ENCODE measurements around the gene FANCF.
"Not testable (repeated sequence)": the region's sequence is repeated elsewhere in the genome, so short reads cannot be mapped to it uniquely, and the experiment has no call there.

Gene FANCF, protein sequence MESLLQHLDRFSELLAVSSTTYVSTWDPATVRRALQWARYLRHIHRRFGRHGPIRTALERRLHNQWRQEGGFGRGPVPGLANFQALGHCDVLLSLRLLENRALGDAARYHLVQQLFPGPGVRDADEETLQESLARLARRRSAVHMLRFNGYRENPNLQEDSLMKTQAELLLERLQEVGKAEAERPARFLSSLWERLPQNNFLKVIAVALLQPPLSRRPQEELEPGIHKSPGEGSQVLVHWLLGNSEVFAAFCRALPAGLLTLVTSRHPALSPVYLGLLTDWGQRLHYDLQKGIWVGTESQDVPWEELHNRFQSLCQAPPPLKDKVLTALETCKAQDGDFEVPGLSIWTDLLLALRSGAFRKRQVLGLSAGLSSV

DNA sequence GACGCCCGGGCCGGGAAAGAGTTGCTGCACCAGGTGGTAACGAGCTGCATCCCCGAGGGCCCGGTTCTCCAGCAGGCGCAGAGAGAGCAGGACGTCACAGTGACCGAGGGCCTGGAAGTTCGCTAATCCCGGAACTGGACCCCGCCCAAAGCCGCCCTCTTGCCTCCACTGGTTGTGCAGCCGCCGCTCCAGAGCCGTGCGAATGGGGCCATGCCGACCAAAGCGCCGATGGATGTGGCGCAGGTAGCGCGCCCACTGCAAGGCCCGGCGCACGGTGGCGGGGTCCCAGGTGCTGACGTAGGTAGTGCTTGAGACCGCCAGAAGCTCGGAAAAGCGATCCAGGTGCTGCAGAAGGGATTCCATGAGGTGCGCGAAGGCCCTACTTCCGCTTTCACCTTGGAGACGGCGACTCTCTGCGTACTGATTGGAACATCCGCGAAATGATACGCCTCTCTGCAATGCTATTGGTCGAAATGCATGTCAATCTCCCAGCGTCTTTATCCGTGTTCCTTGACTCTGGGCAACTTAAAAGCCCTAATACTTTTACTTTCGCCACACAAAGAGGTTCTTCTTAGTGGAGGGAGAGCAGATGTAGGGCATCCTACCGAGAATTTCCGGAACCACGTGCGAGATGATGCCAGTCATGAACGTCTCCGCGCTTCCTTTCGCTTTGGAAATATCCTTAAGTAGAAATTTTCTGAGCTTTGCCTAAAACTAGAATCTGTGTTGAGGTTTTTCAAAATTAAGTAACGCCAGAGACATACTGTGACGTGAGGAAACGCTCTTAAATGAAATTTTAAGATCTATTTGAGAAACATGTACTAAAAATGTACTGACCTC is at the start of gene FANCF:
Gene FANCF (minus strand): TSS at position 376 of the 840 bp plus-strand sequence. CDS start 13 bp downstream, at position 363.
- DNase-seq (ENCODE audit: low read depth), result peak; percentile 99

DNA sequence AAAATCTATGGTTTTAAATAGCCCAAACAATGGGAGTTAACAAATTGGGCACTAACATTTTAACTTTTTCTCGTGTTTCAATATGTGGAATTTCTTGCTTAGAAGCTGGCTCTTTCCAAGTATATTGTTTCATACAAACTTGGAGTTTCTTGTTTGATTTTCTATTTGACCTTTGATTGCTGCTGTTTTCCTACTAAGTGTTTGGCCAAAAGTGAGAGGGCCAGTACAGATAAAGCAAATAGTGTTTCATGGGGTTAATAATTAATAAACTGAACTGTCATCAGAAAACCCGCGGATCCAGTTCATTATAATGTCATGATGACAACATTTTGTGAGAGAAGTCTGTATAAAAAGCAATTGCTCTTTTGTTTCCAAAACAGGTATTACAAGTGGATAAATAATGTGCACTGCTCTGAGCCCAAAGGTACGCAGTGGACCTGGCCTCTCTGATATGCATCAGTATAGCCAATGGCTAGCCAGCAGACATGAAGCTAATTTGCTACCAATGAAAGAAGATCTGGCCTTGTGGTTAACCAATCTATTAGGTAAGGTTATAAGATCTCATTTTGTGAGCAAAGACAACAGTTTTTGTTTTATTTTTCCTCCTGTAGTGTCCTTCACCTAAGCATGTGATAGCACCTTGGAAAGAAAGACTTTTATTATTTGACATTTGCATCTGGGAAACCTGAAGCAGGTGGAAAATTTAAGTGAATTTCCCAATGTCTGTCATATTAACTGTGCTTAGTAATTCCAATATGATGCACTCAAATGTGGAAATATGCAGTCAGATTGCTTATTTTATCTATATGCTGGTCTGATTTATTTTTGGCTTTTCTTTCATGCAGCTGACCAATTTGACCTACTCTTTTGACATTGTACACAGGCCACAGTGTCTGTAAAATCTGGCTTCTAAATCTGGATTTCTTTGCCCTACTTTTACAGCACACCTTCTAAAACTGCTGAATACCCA is 49.1 kb upstream of the FANCF start:
- no peak for DNase-seq (ENCODE audit: low read depth)

DNA sequence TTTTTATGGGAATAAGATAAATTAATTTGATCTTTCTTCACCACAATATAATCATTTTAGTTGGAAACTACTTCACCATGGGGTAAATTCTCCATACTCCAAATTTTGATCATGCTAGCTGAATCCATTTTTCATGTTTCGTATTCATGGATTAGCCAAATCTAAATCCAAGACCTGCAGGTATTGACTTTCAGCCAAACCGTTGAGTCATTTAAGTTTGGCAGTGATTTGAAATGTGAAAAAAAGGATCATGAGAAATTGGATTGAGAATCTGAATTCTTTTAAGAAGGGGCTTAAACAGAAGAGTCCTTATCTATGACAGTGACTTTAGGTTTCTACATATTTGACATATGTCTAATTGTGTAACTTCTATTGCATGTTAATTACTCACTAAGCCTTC is 46.1 kb upstream of the FANCF start:
- DNase-seq (ENCODE audit: low read depth), result no peak

DNA sequence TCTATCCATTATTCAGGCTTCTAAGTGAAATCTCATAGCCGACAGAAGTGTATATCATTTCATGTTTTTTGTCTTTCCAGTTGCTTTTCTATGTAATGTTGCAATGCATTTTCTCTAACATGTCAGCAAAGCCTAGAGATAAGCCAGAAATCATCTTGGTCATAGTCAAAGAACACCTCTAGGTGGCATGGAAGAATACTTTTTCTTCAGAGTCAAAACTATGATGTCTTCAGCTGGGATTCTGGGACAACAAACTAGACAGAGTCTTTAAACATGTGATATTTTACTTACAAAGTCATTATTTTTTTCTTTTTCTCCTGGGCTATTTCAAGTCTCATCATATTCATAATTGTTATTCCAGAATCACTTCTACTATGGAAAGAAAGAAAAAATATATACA is 45.2 kb upstream of the FANCF start:
- DNase-seq (ENCODE audit: low read depth), result no peak

DNA sequence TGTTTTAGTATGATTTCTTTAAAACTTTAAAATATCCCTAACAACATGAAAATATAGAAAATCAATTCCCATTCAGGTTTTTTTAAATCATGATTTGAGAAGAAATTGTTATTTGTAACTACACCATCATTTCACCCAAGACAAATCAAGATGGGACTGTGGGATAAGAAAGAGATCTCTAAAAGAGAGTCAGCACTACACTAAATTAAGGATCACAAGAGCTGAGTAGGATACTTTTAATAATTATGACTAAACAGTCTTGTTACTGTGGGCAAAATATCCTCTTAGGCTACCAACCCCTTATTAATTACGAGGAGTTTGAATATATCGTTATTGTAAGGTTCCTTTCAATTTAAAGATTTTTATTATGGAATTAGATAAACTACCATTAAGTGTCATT is 43.7 kb upstream of the FANCF start:
- no peak for DNase-seq (ENCODE audit: low read depth)

DNA sequence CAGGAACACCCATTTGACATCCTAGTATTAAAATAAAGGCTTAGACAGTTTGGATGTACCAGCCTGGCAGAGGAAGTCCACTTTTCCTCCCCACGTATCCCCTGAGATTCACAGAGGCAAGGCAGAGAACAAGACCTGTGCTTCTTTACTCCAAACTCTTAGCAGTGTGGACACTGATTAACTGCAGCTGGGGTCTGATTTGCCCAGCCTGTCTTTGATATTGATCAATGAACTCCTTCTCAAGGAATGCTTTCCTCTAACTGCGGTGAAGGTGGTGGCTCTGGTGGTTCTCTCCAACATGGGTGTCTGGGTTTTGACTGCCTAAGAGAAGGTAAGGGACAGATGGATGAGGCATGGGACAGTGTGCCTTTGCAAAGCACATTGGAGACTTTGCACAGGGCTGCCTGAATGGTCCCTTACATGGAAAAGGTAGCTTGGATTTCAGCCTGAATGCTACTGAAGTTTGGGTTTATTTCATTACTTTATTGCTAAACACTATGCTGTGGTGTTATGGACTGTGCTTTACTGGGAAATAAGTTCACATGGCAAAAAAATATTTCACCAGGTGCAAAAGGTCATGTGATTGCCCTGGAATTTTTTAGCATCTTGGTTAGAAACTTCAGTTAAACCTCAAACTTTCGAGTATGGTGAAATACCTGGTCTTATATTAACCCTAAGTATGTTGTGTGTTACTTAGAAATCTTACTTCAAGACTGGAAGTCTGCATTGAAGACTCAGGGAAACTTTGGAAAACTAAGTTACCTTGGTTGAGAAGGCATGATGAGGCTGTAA is 42.6 kb upstream of the FANCF start:
- no peak for DNase-seq (ENCODE audit: low read depth)

DNA sequence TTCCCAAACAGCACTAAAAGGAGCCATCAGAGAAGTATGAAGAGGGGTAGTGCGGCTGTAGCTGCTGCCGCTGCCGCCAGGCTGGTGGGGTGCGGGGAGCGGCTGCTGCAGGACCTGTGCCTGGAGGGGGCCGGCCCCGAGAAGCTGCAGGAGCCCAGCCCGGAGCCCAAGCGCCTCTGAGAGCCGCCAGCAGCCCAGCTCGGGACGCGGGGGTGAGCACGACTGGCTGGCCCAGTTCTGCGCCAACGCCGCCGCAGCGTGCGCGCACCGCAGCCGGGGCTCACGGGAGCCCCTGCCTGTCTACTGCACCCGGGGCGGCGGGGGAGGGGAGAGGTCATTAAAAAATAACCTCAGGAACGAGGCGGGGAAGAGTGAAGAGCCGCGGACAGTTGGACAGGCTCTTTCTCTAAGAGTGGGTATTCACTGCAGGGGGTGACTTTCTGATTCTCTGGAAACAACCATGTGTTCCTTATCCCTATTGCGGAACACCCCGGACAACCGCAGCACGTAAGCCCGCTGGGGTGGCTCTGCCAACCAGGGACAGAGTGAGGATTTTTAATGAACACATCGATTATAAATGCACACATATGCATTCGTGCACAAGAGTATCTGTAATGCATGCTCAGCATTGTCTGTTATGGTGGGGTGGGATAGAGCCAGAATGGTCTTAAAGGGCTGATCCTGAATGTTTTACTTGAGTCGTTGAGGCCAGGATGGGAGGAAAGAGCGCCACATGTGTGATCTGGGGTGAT is 41.2 kb upstream of the FANCF start:
- DNase-seq (ENCODE audit: low read depth), result peak; percentile 4

DNA sequence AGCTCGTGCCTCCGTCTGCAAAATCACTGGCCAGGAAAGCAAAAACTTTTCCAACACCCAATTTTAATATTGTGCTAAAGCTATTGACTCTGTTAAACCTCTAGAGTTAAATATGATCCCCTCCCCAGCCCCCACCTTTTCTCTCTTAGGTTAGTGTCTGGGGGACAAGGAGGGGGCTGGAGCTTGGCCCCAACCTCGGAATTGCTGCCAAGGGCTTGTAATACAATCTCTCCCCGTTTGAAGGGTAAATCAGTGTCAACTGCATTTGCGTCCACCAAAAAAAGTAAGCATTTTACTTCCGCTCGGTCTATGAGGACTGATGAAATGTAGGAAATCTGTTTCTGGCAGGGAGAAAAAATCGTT is 40.7 kb upstream of the FANCF start, which contains the start of gene GAS2:
Gene GAS2 (plus strand): TSS at position 287 of the 363 bp plus-strand sequence. CDS start 8,259 bp downstream, outside the sequence.
- no peak for DNase-seq (ENCODE audit: low read depth)

DNA sequence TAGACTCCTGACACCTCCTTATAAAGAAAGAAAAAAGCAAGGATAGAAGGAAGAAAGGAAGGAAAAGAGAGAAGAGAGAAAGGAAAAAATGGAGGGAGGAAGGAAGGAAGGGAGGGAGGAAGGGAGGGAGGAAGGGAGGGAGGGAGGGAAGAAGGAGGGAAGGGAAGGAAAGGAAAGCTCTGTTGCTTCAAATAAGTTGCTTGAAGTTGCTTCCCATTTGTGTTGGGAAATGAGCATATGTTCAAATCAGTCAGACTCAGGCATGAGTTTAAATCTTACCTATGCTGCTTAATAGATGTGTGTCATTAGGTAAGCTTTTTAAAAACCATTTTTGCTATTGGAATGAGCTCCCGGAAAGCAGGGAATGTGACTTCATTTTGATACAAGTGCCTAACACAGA is 34.2 kb upstream of the FANCF start:
- DNase-seq (ENCODE audit: low read depth), result no peak

DNA sequence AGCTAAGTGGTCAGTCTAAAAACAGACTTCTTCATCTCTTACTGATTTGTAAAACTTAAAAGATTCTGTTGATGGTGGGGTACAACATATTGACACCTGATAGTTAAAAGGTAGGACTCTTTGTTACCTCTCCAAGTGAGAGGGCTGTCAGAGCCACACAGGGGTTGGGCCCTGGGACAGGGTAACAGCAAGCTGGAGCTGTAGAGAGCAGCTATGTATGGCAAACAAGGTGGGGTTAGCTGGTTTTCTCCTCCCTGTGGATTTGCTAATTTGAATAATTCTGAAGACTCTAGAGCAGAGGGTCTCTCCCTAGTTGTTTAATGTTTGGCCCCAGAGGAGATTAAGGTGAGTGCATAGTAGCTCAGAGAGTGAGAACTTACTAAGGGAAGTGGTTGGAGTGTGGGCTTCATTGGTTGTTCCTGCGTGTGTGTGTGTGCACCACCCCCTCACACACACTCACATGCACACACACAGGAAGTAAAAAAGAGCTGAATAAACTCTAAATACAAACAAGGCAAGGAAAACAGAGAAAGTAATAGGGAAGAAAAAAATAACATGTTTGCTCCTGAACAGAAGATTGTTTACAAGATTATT is 31.6 kb upstream of the FANCF start:
- DNase-seq (ENCODE audit: low read depth), result no peak

DNA sequence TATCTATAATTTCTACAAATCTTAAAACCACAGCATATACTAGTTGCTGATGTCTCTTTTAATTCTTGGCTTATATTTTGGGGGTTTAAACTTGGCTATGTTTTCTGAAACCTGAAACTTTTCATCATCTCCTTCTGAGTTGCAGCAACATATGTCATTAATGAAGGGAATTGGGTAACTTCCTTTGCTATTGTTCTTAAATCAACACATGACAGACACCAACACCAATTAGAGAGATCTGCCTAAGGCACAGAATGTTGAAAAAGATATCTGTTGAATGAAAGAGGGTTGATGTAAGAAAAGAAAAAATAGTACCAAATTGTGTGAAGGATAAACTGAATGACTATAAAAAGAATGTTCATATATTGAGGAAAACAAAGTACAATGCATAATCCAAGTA is 30.5 kb upstream of the FANCF start:
- DNase-seq (ENCODE audit: low read depth), result no peak

DNA sequence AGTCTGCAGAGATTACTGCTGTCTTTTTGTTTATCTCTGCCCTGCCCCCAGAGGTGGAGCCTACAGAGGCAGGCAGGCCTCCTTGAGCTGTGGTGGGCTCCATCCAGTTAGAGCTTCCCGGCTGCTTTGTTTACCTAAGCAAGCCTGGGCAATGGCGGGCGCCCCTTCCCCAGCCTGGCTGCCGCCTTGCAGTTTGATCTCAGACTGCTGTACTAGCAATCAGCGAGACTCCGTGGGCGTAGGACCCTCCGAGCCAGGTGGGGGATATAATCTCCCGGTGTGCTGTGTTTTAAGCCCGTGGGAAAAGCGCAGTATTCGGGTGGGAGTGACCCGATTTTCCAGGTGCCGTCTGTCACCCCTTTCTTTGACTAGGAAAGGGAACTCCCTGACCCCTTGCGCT is 26.7 kb upstream of the FANCF start:
- DNase-seq (ENCODE audit: low read depth), result not testable (repeated sequence)

DNA sequence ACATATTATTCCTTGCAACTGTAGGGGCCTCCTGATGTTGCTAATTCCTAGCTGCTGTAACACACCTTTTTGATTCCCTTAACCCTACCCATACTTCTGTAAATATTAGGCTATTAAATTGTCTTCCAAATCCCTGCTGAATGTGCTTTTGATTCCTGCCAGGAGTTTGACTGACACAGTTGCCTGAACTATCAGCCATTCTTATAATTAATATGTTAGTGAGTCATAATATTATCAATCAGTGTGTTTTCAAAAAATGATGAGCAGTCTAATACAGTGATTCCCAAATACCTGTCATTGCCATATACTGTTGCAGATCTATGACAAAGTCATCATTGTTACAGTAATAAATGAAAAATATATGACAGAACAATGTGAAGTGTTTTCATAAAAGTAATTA is 15.9 kb upstream of the FANCF start:
- no peak for DNase-seq (ENCODE audit: low read depth)

DNA sequence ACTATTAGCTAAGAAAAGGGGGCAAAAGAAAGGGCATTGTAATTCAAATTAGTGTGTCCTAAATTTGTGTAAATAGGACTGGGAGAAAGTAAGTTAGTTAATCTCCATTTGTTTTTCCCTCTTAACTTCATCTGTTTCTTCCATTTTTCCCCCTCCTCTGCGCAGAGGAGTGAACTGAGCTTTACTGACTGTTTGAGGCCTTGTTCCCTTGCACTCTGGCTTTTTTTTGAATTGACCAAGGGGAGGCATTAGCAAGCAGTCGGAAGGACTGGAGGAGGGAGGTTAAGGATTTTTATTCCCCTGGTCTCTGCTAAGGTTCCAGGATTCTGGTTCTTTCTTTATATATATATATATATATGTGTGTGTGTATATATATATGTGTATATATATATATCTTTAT is 15.2 kb upstream of the FANCF start:
- DNase-seq (ENCODE audit: low read depth), result no peak

DNA sequence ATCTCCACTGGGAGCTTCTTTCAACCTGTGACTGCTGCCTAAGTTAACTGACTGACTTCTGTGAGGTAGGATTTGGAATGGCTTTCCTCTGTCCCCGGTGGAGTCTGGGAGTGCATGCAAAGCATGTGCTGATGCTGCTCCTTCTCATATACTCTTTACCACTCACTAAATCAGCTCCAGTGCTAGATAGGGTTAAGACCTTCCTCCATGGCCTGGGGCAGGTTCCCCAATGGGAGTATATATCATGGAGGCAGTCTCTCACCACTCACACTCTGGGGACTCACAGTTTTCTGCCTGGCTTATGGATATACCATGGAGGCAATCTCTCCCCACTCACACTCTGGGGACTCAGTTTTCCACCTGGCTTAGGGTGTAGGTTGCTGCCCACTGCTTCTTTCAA is 10.1 kb upstream of the FANCF start:
- DNase-seq (ENCODE audit: low read depth), result no peak

DNA sequence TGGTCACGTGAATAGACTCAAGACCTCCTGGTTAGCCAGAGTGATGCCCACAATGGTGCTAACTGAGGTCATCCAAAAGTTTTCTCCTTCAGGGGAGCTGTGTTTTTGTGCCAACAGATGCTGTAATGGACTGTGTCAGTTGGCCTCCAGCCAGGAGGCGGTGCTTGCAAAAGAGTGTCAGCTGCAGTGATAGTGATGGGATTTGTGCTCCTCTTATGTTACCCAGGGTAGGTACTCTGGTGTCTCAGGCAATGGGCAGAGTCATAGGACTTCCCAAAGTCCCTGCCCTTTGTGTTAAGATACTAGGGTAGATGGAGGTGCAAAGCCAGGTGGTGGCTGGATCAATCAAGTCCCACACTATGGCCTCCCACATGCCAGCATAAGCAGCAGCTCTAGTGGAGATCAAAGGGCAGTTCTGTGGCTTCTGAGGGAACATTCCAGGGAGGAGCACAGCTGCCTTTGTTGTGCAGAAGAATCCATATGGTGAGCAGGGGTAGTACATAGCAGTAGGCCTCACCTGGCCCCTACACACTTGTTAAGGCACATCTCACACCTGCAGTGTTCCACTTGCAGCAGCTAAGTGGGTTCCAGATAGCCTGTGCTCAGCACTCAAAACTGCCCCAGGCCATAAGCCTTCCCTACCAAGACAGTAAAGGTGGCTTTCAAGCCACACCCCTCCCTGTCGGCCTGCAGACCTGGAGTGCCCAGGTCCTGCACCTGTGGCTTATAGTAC is 9.4 kb upstream of the FANCF start:
- no peak for DNase-seq (ENCODE audit: low read depth)

DNA sequence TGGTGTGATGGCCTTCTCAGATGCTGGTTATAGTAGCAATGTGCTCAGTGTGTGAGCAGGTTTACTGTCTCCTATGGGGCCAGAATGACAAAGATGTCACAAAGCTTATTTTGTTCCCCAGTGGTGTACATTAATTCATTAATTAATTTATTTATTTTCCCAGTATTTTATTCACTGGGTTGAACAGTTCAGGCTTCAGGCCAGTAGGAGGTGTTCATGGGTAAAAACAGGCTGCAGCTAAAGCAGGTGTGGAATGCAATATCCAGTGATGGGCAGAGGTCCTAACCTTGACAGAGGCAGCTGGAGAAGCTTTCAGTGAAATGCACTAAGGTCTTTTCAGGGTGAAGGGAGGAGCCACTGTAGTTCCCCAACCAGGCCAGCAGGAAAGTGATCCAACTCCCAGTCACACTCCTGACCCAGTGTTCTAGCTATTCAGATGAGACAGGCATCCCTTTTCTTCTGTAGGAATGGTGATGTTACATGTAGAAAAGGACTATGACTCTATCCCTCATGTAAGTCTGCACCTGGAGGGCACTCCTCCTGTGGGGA is 7.8 kb upstream of the FANCF start:
- DNase-seq (ENCODE audit: low read depth), result no peak

DNA sequence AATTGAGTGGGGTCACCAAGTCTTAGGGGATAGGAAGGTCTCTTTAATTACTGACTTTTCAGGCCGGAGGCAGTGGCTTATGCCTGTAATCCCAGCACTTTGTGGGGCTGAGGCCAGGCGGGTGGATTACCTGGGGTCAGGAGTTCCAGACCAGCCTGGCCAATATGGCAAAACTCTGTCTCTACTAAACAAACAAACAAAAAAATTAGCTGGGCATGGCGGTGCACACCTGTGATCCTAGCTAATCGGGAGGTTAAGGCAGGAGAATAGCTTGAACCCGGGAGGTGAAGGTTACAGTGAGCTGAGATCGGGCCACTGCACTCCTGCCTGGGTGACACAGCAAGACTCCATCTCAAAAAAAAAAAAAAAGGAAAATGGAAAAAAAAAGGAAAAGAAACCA is 1.8 kb upstream of the FANCF start:
- no peak for DNase-seq (ENCODE audit: low read depth)

DNA sequence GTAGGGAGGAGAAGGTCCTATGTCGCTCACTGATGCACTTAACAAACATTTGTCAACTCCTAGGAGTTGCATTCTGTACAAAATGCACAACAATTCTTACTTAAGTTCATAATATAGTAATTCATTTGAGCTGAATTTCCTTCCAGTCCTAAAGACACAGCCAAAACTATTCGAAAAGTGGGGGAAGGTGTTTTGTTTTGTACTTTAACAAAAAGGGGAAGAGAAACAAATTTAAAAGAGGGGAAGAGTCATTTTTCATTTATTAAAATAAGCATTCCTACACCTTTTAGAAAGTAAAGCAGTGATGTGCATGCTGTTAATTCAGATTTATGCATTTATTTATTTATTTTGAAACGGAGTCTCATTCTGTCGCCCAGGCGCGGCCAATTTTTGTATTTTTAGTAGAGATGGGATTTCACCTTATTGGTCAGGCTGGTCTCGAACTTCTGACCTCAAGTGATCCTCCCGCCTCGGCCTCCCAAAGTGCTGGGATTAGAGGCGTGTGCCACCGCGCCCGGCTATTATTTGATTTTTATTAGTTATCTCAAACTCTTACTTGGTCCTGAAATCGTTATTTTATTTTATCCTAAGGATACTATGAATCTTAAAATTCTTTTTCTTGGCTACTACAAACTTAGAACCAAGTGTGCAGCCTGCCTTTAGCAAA is 1.1 kb upstream of the FANCF start:
- DNase-seq (ENCODE audit: low read depth), result no peak

Measured in non-pigmented ciliary epithelial cell (primary cell).